HuH-7 (cell line): ENCODE results near the gene ZNF74.

Experiments used
- DNase-seq: peaks from one replicate; pipeline ENCODE4 v3.0.0; 2011; ENCODE audit warnings: low spot score

The ZNF74 gene

GRCh38 chr22:20433191-20433590 is 39.2 kb downstream of the ZNF74 start:
- no peak for DNase-seq

GRCh38 chr22:20433686-20434241 is 39.8 kb downstream of the ZNF74 start:
- no peak for DNase-seq

GRCh38 chr22:20434264-20434751 is 40.4 kb downstream of the ZNF74 start:
- DNase-seq: no peak

GRCh38 chr22:20434773-20435172 is 40.8 kb downstream of the ZNF74 start:
- DNase-seq: no peak

GRCh38 chr22:20435436-20436306 is 41.7 kb downstream of the ZNF74 start:
- no peak for DNase-seq

GRCh38 chr22:20436307-20436767 is 42.4 kb downstream of the ZNF74 start:
- DNase-seq: no peak

GRCh38 chr22:20436768-20437612 is 43.0 kb downstream of the ZNF74 start:
- DNase-seq: no peak

- DNase-seq: peak; percentile 84
Observed at GRCh38 chr22:20437613-20438426, 43.9 kb downstream of the ZNF74 start, which contains the start of gene SCARF2. Gene SCARF2, minus strand, starts transcription at chr22:20437825. Its CDS starts 71 bp downstream, at chr22:20437754.

GRCh38 chr22:20438427-20438677 is 44.4 kb downstream of the ZNF74 start:
- no peak for DNase-seq

- peak; percentile 85 for DNase-seq
Observed at GRCh38 chr22:20438678-20439492, 44.9 kb downstream of the ZNF74 start.

GRCh38 chr22:20439556-20439927 is 45.6 kb downstream of the ZNF74 start:
- DNase-seq: no peak

GRCh38 chr22:20439928-20440575 is 46.1 kb downstream of the ZNF74 start:
- DNase-seq: no peak

GRCh38 chr22:20440637-20441591 is 47.0 kb downstream of the ZNF74 start:
- DNase-seq: no peak

GRCh38 chr22:20441631-20442484 is 47.9 kb downstream of the ZNF74 start:
- DNase-seq: no peak

- DNase-seq: no peak
Observed at GRCh38 chr22:20442485-20443284, 48.7 kb downstream of the ZNF74 start.

GRCh38 chr22:20444325-20444724 is 50.4 kb downstream of the ZNF74 start:
- no peak for DNase-seq

GRCh38 chr22:20446383-20446970 is 52.5 kb downstream of the ZNF74 start:
- DNase-seq: no peak
